ENCODE results near the gene RFX1. TPM values are rescaled to one million over a fixed set of nuclear protein-coding genes. Genes with fewer than 3 reads are reported as not detected.

Gene RFX1
- polyA plus RNA-seq, 1 donor from 2014 or later = 2.2 TPM

DNA sequence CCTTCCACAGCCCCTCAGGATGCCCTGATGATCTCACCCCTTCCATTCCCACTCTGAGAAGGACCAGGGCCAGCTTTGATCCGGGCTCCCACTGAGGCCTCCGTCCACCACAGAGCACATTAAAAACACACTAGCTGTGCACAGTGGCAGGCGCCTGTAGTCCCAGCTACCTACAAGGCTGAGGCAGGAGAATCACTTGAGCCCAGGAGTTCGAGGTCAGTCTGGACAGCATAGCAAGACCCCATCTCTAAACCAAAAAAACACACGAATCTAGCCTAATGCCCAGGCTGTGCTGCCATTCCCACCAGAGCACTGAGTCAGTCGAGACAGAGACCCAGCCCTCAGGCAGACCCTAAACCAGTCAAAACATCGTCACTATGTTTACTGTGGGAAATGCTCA lies 14.1 kb downstream of the RFX1 start:
- H3K79me2 ChIP-seq (replicated peaks; ENCODE audit: insufficient read depth, low read length) = no peaks in the 10 kb centered on the region
- no peak for TF ChIP-seq MXI1 (conservative IDR thresholded peaks at IDR 0.05; ENCODE audit: poor library complexity, severe bottlenecking)
- no peak for TF ChIP-seq POLR2AphosphoS5 (IDR thresholded peaks at IDR 0.05)
- TF ChIP-seq EZH2 (IDR thresholded peaks at IDR 0.05; ENCODE audit: borderline replicate concordance, insufficient read depth, low read length, poor library complexity, severe bottlenecking) = no peak
- TF ChIP-seq, protein P1, sequence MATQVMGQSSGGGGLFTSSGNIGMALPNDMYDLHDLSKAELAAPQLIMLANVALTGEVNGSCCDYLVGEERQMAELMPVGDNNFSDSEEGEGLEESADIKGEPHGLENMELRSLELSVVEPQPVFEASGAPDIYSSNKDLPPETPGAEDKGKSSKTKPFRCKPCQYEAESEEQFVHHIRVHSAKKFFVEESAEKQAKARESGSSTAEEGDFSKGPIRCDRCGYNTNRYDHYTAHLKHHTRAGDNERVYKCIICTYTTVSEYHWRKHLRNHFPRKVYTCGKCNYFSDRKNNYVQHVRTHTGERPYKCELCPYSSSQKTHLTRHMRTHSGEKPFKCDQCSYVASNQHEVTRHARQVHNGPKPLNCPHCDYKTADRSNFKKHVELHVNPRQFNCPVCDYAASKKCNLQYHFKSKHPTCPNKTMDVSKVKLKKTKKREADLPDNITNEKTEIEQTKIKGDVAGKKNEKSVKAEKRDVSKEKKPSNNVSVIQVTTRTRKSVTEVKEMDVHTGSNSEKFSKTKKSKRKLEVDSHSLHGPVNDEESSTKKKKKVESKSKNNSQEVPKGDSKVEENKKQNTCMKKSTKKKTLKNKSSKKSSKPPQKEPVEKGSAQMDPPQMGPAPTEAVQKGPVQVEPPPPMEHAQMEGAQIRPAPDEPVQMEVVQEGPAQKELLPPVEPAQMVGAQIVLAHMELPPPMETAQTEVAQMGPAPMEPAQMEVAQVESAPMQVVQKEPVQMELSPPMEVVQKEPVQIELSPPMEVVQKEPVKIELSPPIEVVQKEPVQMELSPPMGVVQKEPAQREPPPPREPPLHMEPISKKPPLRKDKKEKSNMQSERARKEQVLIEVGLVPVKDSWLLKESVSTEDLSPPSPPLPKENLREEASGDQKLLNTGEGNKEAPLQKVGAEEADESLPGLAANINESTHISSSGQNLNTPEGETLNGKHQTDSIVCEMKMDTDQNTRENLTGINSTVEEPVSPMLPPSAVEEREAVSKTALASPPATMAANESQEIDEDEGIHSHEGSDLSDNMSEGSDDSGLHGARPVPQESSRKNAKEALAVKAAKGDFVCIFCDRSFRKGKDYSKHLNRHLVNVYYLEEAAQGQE (IDR thresholded peaks at IDR 0.05; ENCODE audit: borderline replicate concordance) = no peak
- no peak for TF ChIP-seq RAD21 (conservative IDR thresholded peaks at IDR 0.05)
- no peak for TF ChIP-seq SMC3 (conservative IDR thresholded peaks at IDR 0.05; ENCODE audit: poor library complexity)
- no peak for TF ChIP-seq TAF1 (IDR thresholded peaks at IDR 0.05; ENCODE audit: low read depth)
- no peak for TF ChIP-seq EP300 (conservative IDR thresholded peaks at IDR 0.05; ENCODE audit: poor library complexity, severe bottlenecking)
- TF ChIP-seq, protein P2, sequence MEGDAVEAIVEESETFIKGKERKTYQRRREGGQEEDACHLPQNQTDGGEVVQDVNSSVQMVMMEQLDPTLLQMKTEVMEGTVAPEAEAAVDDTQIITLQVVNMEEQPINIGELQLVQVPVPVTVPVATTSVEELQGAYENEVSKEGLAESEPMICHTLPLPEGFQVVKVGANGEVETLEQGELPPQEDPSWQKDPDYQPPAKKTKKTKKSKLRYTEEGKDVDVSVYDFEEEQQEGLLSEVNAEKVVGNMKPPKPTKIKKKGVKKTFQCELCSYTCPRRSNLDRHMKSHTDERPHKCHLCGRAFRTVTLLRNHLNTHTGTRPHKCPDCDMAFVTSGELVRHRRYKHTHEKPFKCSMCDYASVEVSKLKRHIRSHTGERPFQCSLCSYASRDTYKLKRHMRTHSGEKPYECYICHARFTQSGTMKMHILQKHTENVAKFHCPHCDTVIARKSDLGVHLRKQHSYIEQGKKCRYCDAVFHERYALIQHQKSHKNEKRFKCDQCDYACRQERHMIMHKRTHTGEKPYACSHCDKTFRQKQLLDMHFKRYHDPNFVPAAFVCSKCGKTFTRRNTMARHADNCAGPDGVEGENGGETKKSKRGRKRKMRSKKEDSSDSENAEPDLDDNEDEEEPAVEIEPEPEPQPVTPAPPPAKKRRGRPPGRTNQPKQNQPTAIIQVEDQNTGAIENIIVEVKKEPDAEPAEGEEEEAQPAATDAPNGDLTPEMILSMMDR (IDR thresholded peaks at IDR 0.05; ENCODE audit: poor library complexity, severe bottlenecking) = no peak
- no peaks in the 10 kb centered on the region for H3K27me3 ChIP-seq (ENCODE audit: insufficient read depth, low read depth, low read length)
- no peak overlapping the region for H3K9ac ChIP-seq (ENCODE audit: low read length)
- H4K20me1 ChIP-seq (ENCODE audit: insufficient read depth) = no peaks in the 10 kb centered on the region
- no peak overlapping the region for H3K27ac ChIP-seq (ENCODE audit: low read length)
- no peak overlapping the region for H3K4me2 ChIP-seq (ENCODE audit: low read length)
- H2AFZ ChIP-seq (ENCODE audit: low read depth, low read length) = no peak overlapping the region
- no peaks in the 10 kb centered on the region for H3K36me3 ChIP-seq (ENCODE audit: insufficient read depth, low read length)
- no peaks in the 10 kb centered on the region for H3F3A ChIP-seq (ENCODE audit: insufficient read depth, low read length, poor library complexity, severe bottlenecking)
- no peaks in the 10 kb centered on the region for H3K9me2 ChIP-seq (ENCODE audit: insufficient read depth, low read length)
- no peak overlapping the region for H3K4me3 ChIP-seq (ENCODE audit: low read length)
- H3K9me3 ChIP-seq (ENCODE audit: low read length) = no peaks in the 10 kb centered on the region

- TF ChIP-seq RAD21 (conservative IDR thresholded peaks at IDR 0.05) (no peak), POLR2AphosphoS5 (IDR thresholded peaks at IDR 0.05) (no peak), SMC3 (conservative IDR thresholded peaks at IDR 0.05; ENCODE audit: poor library complexity) (no peak), EP300 (conservative IDR thresholded peaks at IDR 0.05; ENCODE audit: poor library complexity, severe bottlenecking) (no peak), TAF1 (IDR thresholded peaks at IDR 0.05; ENCODE audit: low read depth) (no peak), EZH2 (IDR thresholded peaks at IDR 0.05; ENCODE audit: borderline replicate concordance, insufficient read depth, low read length, poor library complexity, severe bottlenecking) (no peak), MXI1 (conservative IDR thresholded peaks at IDR 0.05; ENCODE audit: poor library complexity, severe bottlenecking) (no peak)
- TF ChIP-seq, protein P2 (IDR thresholded peaks at IDR 0.05; ENCODE audit: poor library complexity, severe bottlenecking) = no peak
- TF ChIP-seq, protein P1 (IDR thresholded peaks at IDR 0.05; ENCODE audit: borderline replicate concordance) = no peak
- no peaks in the 10 kb centered on the region for H3K79me2 ChIP-seq (replicated peaks; ENCODE audit: insufficient read depth, low read length)
- H3K9ac ChIP-seq (ENCODE audit: low read length) = no peak overlapping the region
- H3K27ac ChIP-seq (ENCODE audit: low read length) = no peak overlapping the region
- H2AFZ ChIP-seq (ENCODE audit: low read depth, low read length) = no peak overlapping the region
- no peaks in the 10 kb centered on the region for H3K27me3 ChIP-seq (ENCODE audit: insufficient read depth, low read depth, low read length)
- no peaks in the 10 kb centered on the region for H3K9me3 ChIP-seq (ENCODE audit: low read length)
- no peaks in the 10 kb centered on the region for H3K9me2 ChIP-seq (ENCODE audit: insufficient read depth, low read length)
- H4K20me1 ChIP-seq (ENCODE audit: insufficient read depth) = no peaks in the 10 kb centered on the region
- no peak overlapping the region for H3K4me3 ChIP-seq (ENCODE audit: low read length)
- no peaks in the 10 kb centered on the region for H3F3A ChIP-seq (ENCODE audit: insufficient read depth, low read length, poor library complexity, severe bottlenecking)
- no peaks in the 10 kb centered on the region for H3K36me3 ChIP-seq (ENCODE audit: insufficient read depth, low read length)
- no peak overlapping the region for H3K4me2 ChIP-seq (ENCODE audit: low read length)
These were observed 16.0 kb downstream of the RFX1 start for GRCh38 chr19:13990085-13990484.

Measured in neural cell (in vitro differentiated cells).